SJSA1 (cell line): ENCODE measurements around the gene ANKRD13D. TPM values are rescaled to one million over a fixed set of nuclear protein-coding genes. Genes with fewer than 3 reads are reported as not detected.

ENCODE experiments used
- DNase-seq, 2 experiments: peaks; one replicate each; pipeline ENCODE4 v3.0.0-alpha.2; 2015 to 2020; ENCODE audit warnings: low spot score in 2 of 2, low read depth in 1 of 2
- H3K27ac ChIP-seq: fragments of 250-450 bp; sonication (Bioruptor Pico); 2 replicates; pipeline ENCODE4 v1.5.1; 2020; ENCODE audit warnings: mild to moderate bottlenecking, moderate library complexity
- H3K27me3 ChIP-seq: fragments of 250-450 bp; sonication (Bioruptor Pico); replicated peaks from 2 replicates; pipeline ENCODE4 v1.5.1; 2020; ENCODE audit warnings: mild to moderate bottlenecking, moderate library complexity
- H3K36me3 ChIP-seq: fragments of 250-450 bp; sonication (Bioruptor Pico); 2 replicates; pipeline ENCODE4 v1.5.1; 2020; ENCODE audit warnings: mild to moderate bottlenecking
- H3K4me1 ChIP-seq: fragments of 250-450 bp; sonication (Bioruptor Pico); replicated peaks from 2 replicates; pipeline ENCODE4 v1.6.1; 2021; ENCODE audit warnings: mild to moderate bottlenecking
- H3K4me3 ChIP-seq: fragments of 250-450 bp; sonication (Bioruptor Pico); 2 replicates; pipeline ENCODE4 v1.5.1; 2020; ENCODE audit warnings: mild to moderate bottlenecking
- H3K9me3 ChIP-seq: fragments of 250-450 bp; sonication (Bioruptor Pico); replicated peaks from 2 replicates; pipeline ENCODE4 v1.5.1; 2020; ENCODE audit warnings: mild to moderate bottlenecking
- total RNA-seq: library from RNA; depleted of rRNA; stranded (reverse); fragments of >200 nt; shearing (Covaris generic); gene quantifications from 2 replicates; pipeline ENCODE4 v1.2.3, GENCODE V29; 2014

The ANKRD13D gene
- total RNA-seq, 1 experiment from 2014 or later = 40.2 TPM

- peaks cover 54% of the 10 kb centered on the region for H3K4me1 ChIP-seq
- H3K27ac ChIP-seq = no peak overlapping the region
- H3K9me3 ChIP-seq = no peaks in the 10 kb centered on the region
- no peaks in the 10 kb centered on the region for H3K27me3 ChIP-seq
- H3K36me3 ChIP-seq = peaks cover 92% of the 10 kb centered on the region
- DNase-seq = no peak
- no peak overlapping the region for H3K4me3 ChIP-seq
Measured at GRCh38 chr11:67274768-67275605, 14.1 kb upstream of the ANKRD13D start.

GRCh38 chr11:67275606-67276409, 13.3 kb upstream of the ANKRD13D start:
- peaks cover 54% of the 10 kb centered on the region for H3K4me1 ChIP-seq
- H3K9me3 ChIP-seq = no peaks in the 10 kb centered on the region
- peaks cover 92% of the 10 kb centered on the region for H3K36me3 ChIP-seq
- H3K4me3 ChIP-seq = no peak overlapping the region
- DNase-seq = no peak
- no peak overlapping the region for H3K27ac ChIP-seq
- no peaks in the 10 kb centered on the region for H3K27me3 ChIP-seq

GRCh38 chr11:67276781-67277230, 12.3 kb upstream of the ANKRD13D start:
- Histone ChIP-seq H3K27ac (peak overlapping the region; percentile 74), H3K27me3 (no peaks in the 10 kb centered on the region), H3K4me3 (peak overlapping the region; percentile 22), H3K36me3 (peaks cover 92% of the 10 kb centered on the region), H3K4me1 (peaks cover 54% of the 10 kb centered on the region), H3K9me3 (no peaks in the 10 kb centered on the region)
- peak; percentile 80 to 87 for DNase-seq

GRCh38 chr11:67277231-67277961, 11.7 kb upstream of the ANKRD13D start:
- Histone ChIP-seq H3K27ac (peak overlapping the region; percentile 74), H3K4me1 (peaks cover 53% of the 10 kb centered on the region), H3K4me3 (peak overlapping the region; percentile 22), H3K27me3 (no peaks in the 10 kb centered on the region), H3K9me3 (no peaks in the 10 kb centered on the region), H3K36me3 (peaks cover 92% of the 10 kb centered on the region)
- peak; percentile 93 to 94 for DNase-seq

- DNase-seq = no peak
- H3K4me3 ChIP-seq = no peak overlapping the region
- no peaks in the 10 kb centered on the region for H3K9me3 ChIP-seq
- peak overlapping the region; percentile 74 for H3K27ac ChIP-seq
- H3K4me1 ChIP-seq = peaks cover 44% of the 10 kb centered on the region
- H3K36me3 ChIP-seq = peaks cover 92% of the 10 kb centered on the region
- H3K27me3 ChIP-seq = no peaks in the 10 kb centered on the region
Measured at GRCh38 chr11:67278135-67278938, 10.8 kb upstream of the ANKRD13D start.

- H3K36me3 ChIP-seq = peaks cover 92% of the 10 kb centered on the region
- H3K4me3 ChIP-seq = no peak overlapping the region
- H3K27me3 ChIP-seq = no peaks in the 10 kb centered on the region
- no peaks in the 10 kb centered on the region for H3K9me3 ChIP-seq
- peaks cover 36% of the 10 kb centered on the region for H3K4me1 ChIP-seq
- no peak for DNase-seq
- no peak overlapping the region for H3K27ac ChIP-seq
Measured at GRCh38 chr11:67278939-67279588, 10.0 kb upstream of the ANKRD13D start.

GRCh38 chr11:67279589-67280340, 9.3 kb upstream of the ANKRD13D start:
- no peak overlapping the region for H3K4me3 ChIP-seq
- H3K4me1 ChIP-seq = peaks cover 31% of the 10 kb centered on the region
- peaks cover 95% of the 10 kb centered on the region for H3K36me3 ChIP-seq
- H3K27me3 ChIP-seq = no peaks in the 10 kb centered on the region
- H3K27ac ChIP-seq = no peak overlapping the region
- H3K9me3 ChIP-seq = no peaks in the 10 kb centered on the region
- no peak for DNase-seq

GRCh38 chr11:67280341-67280787, 8.7 kb upstream of the ANKRD13D start:
- DNase-seq = no peak
- H3K4me3 ChIP-seq = no peak overlapping the region

GRCh38 chr11:67280788-67281551, 8.1 kb upstream of the ANKRD13D start:
- Histone ChIP-seq H3K9me3 (no peaks in the 10 kb centered on the region), H3K4me1 (peaks cover 24% of the 10 kb centered on the region), H3K4me3 (no peak overlapping the region), H3K36me3 (peaks cover 95% of the 10 kb centered on the region), H3K27ac (no peak overlapping the region), H3K27me3 (no peaks in the 10 kb centered on the region)
- no peak for DNase-seq

More at GRCh38 chr11:67280341-67280787, 8.7 kb upstream of the ANKRD13D start:
- H3K4me1 ChIP-seq = peaks cover 30% of the 10 kb centered on the region
- peaks cover 95% of the 10 kb centered on the region for H3K36me3 ChIP-seq
- H3K9me3 ChIP-seq = no peaks in the 10 kb centered on the region
- H3K27me3 ChIP-seq = no peaks in the 10 kb centered on the region
- H3K27ac ChIP-seq = no peak overlapping the region

GRCh38 chr11:67281552-67282150, 7.5 kb upstream of the ANKRD13D start:
- H3K27ac ChIP-seq = no peak overlapping the region
- H3K4me3 ChIP-seq = no peak overlapping the region
- DNase-seq = no peak
- no peaks in the 10 kb centered on the region for H3K27me3 ChIP-seq
- peaks cover 98% of the 10 kb centered on the region for H3K36me3 ChIP-seq
- peaks cover 17% of the 10 kb centered on the region for H3K4me1 ChIP-seq
- H3K9me3 ChIP-seq = no peaks in the 10 kb centered on the region

GRCh38 chr11:67282155-67282875, 6.8 kb upstream of the ANKRD13D start:
- no peak overlapping the region for H3K27ac ChIP-seq
- no peak overlapping the region for H3K4me3 ChIP-seq
- no peak for DNase-seq
- H3K27me3 ChIP-seq = no peaks in the 10 kb centered on the region
- peaks cover 14% of the 10 kb centered on the region for H3K4me1 ChIP-seq
- peaks cover 98% of the 10 kb centered on the region for H3K36me3 ChIP-seq
- no peaks in the 10 kb centered on the region for H3K9me3 ChIP-seq
